ENCODE measurements around the gene SMOC1.

The SMOC1 gene

DNA sequence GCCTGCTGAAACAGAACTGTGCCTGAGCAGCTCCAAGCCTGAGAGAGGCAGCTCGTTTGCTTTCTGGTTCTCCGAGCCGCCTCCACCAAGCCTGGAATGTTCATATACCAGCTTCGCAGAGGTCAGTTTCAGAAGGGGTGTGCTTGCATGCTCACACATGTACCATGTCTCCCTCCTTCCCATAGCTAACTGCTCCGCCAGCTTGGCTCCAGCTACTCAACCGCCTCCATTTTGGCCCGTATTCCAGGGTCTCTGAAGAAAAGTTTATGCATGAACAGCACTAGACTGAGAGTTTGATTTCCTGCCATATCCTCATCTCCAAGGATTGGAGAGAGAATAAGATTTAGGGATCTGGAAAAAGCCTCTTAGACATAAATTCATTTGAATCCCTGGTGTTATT is 103.7 kb downstream of the SMOC1 start:
- no peak for DNase-seq (ENCODE audit: low read depth in 2 of 2)

DNA sequence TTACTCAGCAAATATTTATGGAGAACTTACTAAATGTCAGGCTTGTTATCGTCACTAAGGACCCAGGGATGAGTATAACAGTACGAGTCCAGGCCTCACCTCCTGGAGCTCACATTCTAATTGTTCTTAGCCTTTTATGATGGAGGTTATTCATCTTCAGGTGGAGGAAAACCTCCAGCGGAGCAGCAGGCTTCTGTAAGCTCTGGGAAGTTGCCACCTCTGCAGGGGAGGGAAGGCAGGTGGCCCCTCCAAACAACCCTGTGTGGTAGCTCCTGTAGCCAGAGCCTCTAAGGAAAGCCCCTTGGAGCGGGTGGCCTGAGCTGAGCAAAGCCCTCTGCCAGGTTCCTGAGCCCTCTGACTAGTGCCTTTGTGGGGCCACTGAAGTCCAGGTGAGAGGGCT is 104.1 kb downstream of the SMOC1 start:
- DNase-seq (ENCODE audit: low read depth in 2 of 2), result no peak

DNA sequence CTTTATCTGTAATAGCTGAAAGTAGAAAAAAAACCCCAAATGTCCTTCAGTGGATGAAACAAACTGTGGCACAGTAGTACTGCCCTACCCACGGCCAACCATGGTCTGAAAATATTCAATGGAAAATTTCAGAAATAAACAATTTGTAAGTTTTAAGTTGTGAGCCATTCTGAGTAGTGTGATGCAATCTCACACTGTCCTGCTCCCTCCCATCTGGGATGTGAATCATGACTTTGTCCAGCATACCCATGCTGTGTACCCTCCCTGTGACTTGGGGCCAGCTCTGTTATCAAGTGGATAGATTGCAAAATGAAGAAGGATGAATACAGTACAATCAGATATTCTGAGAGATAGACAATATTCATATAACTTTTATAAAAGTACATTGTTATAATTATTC is 106.2 kb downstream of the SMOC1 start:
- no peak for DNase-seq (ENCODE audit: low read depth in 2 of 2)

DNA sequence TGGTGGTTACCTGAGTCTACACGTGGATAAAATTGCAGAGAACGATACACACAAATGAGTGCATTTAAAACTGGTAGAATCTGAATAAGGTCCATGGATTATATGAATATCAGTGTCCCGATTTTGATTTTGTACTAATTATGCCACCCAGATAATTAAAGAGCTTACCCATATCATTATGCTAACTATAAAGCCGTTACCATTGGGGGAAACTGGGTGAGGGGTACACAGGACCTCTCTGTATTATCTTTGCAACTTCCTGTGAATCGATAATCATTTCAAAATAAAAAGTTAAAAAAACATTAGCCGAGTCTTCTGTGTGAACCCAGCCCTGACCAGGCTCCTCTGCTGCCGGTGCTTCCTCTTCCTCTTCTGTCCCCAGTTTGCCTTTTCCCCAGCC is 107.1 kb downstream of the SMOC1 start:
- DNase-seq (ENCODE audit: low read depth in 2 of 2), result no peak

DNA sequence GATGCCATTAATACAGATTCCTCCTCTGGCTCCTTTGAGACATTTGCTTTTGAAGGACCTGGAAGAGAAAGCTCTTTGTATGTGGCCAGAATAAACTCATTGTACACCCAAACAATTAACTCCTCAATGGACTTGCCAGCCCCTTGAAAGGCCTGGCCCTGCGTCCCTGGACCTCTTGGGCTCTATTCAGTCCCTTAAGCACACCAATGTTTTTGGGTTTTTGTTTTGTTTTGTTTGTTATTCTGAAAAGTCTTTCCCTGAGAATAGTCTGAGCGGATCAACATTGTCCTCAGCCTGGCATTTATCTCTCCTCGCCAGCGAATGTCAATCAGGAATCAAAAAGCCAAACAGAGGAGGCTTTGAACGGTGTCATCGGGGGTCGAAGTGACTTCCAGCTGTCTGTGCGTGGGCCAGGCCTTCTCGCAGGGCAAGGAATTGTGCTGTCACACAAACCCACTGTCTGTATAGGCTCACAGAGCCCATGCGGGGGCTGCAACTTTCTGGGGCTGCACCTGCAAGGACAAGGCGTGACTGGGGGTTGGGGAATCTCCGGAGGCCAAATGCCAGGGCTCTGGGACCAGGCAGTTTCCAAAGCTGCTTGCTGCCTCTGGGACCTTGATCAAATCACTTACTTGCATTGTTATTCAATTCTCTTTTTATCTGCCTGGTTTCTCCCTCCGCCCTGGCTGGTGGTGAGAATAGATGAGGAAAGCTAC is 108.3 kb downstream of the SMOC1 start:
- DNase-seq (ENCODE audit: low read depth in 2 of 2), result no peak

DNA sequence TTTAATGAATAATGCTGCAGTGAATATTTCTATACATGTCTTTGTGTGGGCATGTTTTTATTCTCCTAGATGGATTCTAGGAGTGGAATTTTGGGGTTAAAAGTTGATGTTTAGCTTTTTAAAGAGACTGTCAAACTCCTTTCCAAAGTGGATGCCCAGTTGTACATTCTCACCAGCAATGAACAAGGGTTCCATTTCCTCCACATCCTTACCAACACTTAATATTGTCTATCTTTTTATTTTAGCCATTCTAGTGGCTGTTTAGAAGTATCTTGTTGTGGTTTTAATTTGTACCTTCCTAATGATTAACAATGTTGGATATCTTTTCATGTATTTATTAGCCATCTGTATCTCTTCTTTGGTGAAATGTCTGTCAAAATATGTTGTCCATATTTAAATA is 109.8 kb downstream of the SMOC1 start:
- DNase-seq (ENCODE audit: low read depth in 2 of 2), result no peak

DNA sequence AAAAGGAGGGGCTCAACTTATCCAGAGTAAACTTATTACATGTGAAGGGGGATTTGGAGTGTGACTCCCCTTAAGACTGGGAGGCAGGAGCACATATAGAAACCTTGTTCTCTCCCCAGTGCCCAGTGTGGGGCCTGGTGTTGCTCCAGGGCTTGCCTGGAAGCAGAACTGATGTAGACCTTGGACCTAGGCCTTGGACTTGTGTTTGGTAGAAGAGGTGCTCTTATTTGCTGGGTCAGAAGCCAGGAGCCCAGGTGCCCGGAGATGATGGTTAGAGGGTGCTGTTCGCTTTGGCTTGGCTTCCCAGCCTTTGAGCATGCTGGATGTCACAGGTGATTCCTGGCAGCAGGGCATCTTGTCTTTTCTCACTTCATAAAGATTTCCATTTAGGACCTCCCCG is 110.4 kb downstream of the SMOC1 start:
- no peak for DNase-seq (ENCODE audit: low read depth in 2 of 2)

DNA sequence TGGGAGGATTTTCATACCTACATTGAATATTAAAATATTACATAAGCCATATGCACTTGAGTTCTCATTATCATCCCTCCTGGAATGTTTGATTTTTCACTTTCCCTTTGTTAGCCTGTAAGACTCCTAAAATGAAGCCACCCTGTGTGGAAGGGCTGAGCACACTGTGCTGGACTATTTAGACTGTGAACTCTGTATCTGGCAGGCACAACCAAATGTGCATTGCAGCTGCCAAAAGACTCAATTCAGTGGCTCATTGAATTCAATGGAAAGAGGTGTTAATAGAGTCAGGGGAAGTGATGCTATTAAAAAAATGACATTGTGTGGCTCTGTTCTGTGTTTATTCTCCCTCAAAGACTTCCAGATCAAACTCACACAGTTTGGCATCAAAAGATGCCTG is 111.1 kb downstream of the SMOC1 start:
- DNase-seq (ENCODE audit: low read depth in 2 of 2), result no peak

DNA sequence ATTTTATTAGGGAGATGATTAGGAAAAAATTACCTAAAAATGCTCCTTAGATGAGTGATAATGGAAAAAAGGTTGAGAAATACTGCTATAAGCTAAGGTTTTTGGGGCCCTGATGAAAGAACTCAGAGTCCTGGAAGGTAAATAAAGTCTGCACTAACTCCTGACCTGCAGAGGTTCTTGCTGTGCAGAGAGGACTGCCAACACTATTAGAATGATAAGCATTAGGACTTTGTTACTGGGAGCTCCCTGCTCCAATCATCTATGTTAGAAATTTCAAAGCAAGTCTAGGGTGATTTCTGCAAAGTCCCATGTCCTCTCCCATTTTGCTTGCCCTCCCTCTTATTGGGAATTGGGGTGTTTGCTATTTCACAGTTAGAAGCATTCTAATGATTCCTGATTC is 112.2 kb downstream of the SMOC1 start:
- no peak for DNase-seq (ENCODE audit: low read depth in 2 of 2)

DNA sequence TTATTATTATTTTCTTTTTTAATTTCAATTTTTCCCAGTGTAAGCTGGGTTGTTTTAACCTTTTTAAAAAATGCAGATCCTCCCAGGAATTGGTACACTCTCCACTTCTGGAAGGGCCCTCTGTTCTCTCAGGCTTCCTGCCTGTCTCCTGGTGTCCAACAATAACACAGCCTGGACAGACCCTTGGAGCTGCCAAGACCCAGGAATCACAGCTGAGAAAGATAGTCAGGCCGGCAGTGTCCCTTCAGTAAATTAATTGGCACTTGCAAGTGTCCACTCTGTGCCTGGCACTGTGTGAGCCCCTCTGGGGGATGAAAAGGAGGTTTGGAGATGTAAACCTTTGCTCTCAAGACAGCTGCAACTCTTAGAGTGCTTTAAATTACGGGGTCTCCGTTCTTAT is 113.3 kb downstream of the SMOC1 start:
- DNase-seq (ENCODE audit: low read depth in 2 of 2), result no peak

DNA sequence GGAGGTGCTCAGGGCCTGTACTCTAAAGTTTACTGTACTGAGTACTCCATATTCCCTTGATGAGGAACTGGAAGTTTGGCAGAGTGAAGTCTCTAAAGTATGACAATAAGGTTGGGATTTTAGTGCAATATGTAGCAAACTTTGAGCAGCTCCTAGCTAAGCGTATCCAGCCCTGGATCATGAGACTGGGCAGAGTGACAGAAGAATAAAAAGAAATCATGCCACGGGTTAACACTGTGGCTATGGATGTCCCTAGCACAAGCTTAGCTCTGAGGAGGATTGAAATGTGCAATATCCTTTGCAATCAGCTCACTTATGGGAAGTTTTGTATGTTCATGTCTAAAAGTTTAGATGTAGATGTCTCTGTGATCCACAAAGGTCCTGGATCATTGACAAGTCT is 114.1 kb downstream of the SMOC1 start:
- DNase-seq (ENCODE audit: low read depth in 2 of 2), result no peak

DNA sequence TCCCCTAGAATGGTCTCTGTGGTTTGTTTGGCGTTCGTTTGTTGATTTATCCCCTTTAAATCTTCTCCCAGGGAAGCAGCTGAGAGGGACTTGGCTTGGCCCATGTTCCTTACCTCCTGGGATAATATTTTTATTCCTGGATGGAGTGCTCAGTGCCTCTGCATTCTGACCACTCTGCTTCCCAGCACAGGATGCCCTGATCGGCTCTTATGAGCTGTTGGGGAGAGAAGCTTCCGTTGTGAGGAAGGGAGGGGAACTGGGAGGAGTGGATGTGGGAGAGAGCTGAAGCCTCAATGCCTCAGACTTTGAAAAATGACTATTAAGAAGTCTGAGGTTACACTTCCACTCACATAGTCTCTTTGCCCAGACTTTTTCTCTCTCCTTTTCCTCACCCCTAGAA is 114.8 kb downstream of the SMOC1 start:
- no peak for DNase-seq (ENCODE audit: low read depth in 2 of 2)

DNA sequence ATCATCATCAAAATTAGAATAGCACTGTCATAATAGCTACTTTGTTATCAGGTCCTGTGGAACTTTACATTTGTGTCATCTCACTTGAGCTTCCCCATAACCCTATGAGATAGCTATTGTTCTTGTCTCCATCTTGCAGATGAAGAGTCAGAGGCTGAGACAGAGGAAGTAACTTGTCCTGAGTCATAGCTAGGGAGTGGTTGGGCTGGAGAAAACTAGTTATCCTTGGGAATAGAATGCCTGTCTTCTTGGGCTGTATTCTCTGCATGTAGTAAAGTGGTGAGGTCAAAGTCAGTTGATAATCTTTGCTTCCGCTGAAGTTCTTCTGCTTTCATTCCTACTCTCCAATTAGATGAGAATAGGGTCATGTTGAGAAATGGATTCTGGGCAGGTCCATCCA is 117.0 kb downstream of the SMOC1 start:
- no peak for DNase-seq (ENCODE audit: low read depth in 2 of 2)

DNA sequence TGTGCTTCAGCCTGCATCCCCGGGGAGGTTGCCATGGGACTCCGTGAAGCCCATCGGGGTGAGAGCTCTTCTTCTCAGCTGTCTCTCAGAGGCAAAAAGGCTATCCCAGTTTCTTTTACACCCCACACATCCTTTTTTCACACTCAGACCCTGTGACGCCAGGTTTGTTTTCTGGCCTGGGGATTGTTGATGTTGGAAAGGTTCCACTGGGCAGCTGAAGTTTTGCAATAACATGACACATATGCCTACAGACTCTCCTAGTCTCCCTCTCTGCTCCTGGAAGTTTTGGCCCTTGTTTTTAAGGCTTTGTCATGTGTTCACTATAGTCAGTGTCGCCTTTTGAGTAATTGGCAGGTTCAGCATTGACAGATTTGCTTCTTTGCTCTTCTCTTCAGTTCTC is 118.6 kb downstream of the SMOC1 start:
- no peak for DNase-seq (ENCODE audit: low read depth in 2 of 2)

DNA sequence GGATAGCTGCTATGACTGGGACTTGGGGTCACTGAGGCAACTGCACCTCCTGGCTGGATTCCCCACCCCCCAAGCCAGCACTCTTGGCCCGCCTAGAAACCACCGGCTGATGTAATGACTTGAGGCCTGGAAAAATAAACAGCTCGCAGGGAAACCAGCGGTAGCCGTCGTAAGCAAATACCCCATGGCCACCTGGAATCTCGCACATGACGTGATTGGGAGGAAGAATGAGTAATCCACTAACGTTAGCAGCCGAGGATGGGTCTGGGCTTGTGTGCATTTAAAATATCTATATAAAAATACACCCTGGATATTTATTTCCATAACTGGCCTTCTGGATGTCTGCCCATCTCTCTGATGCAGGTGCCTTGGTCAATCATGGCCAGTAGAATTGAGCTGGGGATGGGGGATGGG is 120.1 kb downstream of the SMOC1 start:
- DNase-seq (ENCODE audit: low read depth in 2 of 2), result no peak

DNA sequence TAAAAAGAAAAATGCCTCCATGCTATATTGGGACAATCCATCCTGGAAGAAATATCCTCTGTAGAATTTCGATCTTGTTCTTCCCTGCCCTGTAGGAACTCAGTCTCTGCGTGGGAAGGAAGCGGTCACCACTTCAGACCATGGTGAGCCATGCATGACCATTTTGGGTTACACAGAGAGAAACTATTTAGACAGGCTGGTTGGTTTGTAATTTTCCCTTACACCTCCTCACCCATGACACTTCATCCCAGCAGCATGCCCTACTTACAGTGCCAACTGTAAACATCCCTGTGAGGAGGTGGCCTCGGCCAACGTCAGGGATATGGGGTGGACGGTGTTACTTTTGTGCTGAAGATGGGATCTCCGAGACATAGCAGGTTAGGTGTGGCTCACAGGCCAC is 121.4 kb downstream of the SMOC1 start:
- DNase-seq (ENCODE audit: low read depth in 2 of 2), result no peak

DNA sequence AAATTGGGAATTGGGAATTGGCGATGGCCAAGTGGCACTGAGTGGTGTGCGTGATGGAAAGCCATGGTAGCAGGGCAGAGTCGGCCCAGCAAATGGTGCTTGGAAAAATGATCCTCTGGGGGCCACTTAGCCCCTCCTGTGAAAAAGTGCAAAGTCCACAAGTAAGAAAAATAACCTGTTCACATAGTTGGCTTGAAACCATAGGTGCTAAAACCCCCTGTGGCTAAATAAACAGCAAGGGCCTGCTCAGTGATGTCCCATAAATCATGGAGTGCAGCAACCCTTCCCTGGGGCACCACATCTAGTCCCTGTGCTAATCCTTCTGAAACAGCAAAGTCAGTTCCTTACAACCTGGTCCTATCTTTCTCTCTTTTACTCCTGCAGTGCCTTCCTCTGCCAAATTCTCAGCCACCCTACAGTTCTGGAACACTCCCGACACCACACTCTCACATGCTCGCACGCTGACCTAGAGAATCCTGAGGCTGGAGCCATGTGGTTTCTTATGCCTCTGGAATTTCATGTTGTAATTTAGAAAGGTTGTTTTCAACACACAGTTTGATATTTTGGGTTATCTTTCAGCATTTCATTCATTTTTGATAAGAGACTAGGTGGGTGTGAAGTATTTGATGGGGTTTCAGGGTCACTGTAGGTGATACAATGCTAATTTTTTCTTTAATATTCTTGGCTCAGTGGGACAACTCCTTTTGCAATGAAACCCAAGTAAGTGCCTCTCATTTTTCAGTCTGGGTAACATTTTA is 123.6 kb downstream of the SMOC1 start:
- no peak for DNase-seq (ENCODE audit: low read depth in 2 of 2)

DNA sequence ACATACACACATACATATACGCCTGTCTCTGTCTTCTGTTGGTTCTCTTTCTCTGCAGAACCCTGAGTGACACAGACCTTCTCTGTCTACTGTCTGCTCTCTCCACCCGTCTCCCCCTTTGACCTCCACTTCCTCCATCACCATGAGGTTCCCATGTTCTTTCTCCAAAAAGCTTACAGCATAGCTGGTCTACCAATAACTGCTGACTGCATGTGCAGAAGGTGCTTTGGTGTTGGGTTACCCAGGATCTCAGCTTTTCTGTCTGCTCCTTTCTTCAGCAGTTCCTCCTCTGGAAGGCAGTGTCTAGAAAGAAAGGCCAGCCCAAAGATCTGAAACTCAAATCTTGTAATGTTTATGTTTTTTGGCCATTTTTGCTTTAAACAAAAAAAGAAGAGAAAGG is 125.6 kb downstream of the SMOC1 start:
- DNase-seq (ENCODE audit: low read depth in 2 of 2), result no peak

DNA sequence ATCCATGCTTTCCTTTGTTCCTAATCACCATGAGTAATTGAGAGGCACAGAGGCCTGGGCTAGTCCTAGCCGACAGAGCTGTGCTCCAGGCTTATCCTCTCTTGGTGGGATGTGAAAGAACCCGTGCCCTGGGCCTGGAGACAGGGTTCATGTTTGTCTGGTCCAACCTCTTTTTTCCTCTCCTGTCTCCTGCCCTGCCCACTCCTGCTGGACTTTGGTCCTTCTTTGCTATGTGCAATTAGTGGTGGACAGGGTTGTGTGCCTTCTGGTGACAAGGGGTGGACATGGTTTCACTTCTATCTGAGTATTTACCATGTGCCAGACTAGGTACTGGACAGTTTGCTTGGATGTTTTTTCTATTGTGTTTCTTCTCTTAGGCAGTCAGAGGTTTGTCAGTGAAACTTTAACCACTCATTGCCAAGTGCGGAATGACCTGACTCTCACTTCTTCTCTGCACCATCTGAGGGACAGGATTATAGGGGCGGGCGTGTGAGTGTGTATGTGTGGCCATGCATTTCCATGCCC is 126.1 kb downstream of the SMOC1 start:
- no peak for DNase-seq (ENCODE audit: low read depth in 2 of 2)

DNA sequence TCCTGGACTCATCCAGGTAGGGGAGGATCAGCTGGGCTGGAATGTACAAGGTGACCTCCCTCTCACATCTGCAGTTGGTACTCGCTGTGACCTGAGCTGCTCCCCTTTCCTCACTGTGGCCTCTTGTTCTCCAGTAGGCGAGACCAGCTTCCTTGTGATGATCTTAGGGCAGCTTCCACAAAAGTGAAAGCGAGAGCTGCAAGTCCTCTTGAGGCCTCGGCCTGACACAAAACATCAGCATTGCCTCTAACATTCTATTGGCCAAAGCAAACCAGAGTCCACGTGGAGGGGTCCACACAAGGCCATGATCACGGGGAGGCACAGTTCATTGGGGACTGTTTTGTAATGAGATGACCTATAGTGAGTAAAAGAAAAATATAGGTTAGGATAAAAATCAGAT is 127.5 kb downstream of the SMOC1 start:
- no peak for DNase-seq (ENCODE audit: low read depth in 2 of 2)

DNA sequence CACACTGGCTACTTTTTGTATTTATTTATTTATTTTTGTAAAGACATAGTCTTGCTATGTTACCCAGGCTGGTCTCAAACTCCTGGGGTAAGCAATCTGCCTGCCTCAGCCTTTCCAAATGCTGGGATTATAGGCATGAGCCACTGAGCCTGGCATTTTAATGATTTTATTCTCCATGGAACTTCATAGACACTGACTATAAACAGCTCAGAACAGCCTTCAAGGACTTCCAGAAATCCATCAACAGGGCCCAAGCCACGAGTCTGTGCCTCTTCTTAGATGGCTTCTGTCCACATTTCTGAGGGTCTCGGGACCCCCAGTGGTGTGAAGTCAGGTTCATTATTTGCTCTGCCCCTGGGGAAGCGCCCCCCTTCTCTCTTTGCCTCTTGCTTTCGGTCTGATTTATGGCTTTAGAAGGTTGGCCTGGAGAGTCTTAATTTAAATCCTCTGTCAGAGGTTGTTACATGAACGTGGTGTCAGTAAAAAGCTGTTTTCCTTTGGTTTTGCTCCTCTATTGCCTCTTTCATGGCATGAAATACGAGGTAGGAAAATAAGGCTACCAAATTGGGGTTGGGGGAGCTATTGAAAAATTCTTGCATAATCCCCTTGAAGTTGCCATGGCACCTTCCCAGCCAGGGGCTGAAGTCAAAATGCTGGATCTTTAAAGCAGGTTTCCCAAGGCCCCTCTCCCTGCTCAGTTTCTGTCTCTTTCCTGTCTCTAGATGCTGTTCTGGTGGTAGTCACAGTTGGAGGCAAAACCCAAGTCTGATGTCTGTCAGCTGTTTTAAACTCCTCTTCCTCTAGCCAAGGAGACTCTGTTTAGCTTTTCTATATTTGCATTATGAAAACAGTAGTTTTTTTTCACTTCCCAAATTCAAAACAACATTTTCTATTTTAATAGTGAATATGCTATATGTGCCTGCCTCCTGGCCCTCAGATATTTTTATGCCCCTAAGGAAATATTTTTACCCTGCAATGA is 129.4 kb downstream of the SMOC1 start:
- DNase-seq (ENCODE audit: low read depth in 2 of 2), result no peak

DNA sequence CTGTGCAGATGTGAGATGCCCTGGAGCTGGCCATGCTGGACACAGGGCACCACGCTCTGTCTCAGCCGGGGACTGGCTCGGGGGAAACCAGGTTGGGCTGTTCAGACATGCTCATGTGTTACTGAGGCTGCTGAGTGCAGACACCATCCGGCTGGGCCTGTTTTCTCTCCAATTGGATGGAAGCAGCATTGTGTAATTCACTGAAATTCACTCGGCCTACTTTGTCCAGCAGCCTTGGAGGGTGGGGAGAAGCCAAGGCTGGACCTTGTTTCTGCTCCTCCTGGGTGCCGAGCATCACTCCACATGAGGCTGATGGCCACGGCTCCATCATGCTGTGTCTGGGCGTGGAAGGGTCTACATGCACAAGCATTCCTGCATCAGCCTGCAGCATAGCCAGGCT is 130.7 kb downstream of the SMOC1 start:
- DNase-seq (ENCODE audit: low read depth in 2 of 2), result no peak

All from stimulated activated CD8-positive, alpha-beta memory T cell treated with anti-CD3 and anti-CD28 coated beads, Interleukin-7, amount 100 ng/mL, for 1 hour (primary cell).